ENCODE data around the gene SASH1. TPM values are rescaled to one million over a fixed set of nuclear protein-coding genes. Genes with fewer than 3 reads are reported as not detected.

Gene SASH1
- total RNA-seq, 1 experiment from 2014 or later, result 6.6 TPM

DNA sequence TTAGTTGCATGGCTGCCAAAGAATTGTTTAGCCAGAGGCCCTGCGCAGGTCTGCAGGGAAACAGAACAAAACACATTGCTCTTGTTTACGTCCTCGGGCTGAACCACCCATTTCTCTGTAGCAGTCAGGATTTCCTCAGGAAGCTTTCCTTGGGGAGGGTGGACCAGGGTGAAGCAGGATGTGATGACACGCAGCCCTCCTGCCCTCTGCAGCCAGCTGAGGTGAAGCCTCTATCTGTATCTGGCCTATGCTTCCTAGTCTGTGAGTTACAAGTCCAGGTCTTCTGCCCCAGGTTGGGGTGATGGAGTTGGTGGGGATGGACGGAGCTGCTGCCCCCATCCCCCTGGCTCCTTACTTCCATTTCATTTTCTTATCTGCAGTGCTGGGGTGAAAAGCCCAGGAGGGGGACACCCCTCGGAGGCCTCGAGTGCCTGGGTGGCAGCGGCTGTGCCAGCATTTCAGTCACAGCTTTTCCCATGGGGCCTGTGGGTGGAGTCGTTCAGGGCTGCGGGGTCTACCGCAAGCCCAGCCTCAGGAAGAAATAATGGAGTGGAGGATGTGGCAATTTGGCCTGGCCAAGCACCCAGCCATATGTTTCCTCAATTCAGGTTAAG, 24.9 kb downstream of the SASH1 start:
- no peaks in the 10 kb centered on the region for H3K27me3 ChIP-seq (ENCODE audit: control insufficient read depth, insufficient read depth, low read length)
- intact Hi-C loops (cut with micrococcal nuclease; ENCODE audit: unreplicated experiment) (no loop called here), in situ Hi-C loops (cut with HindIII; ENCODE audit: low pct_unique_long_range_greater_than_20kb, low sequenced_read_pairs) (no loop called here)
- H3K4me3 ChIP-seq (ENCODE audit: low read depth in 2 of 2, low read length in 2 of 2), result no peak overlapping the region
- no peak overlapping the region for H3K27ac ChIP-seq (ENCODE audit: low read length)
- no peaks in the 10 kb centered on the region for H3K36me3 ChIP-seq (ENCODE audit: control insufficient read depth, insufficient read depth, low read length)
- DNase-seq (ENCODE audit: low read depth, low spot score), result no peak
- POLR2A ChIA-PET, result no interaction called here
- CTCF ChIA-PET, result no interaction called here
- no peaks in the 10 kb centered on the region for H3K4me1 ChIP-seq (ENCODE audit: control insufficient read depth, insufficient read depth, low read length)
- no peak for TF ChIP-seq SIN3A (IDR thresholded peaks at IDR 0.05; ENCODE audit: borderline replicate concordance, insufficient read depth, low read depth, low read length)
- TF ChIP-seq POLR2AphosphoS5 (IDR thresholded peaks at IDR 0.05; ENCODE audit: low read depth, low read length), result no peak
- peak; percentile 68; the same call in 1 of the 2 replicates for ATAC-seq
- no peaks in the 10 kb centered on the region for H3K9me3 ChIP-seq (ENCODE audit: control insufficient read depth, insufficient read depth, low read depth, low read length)
- no TSS peak for BruUV-seq (replicated peaks)

DNA sequence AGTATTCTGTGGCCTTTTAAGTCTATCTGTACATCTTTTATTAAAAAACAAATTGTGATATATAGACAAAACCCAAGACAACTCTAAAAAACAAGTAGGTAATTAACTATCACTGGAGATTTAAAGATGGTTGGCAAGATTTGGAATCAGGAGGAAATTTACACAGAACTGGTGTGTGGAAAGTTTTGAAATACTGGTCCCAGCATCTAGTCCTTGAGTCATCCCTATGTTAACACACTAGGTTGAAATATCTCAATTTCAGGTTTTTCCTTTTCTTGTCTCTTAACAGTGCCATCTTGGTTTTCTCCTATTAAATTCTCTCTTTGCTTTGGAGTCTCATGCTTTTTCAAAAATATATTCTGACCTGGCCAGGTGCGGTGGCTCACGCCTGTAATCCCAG, 27.5 kb downstream of the SASH1 start:
- ChIA-PET POLR2A (no interaction called here), CTCF (no interaction called here)
- H3K27ac ChIP-seq (ENCODE audit: low read length), result no peak overlapping the region
- no peaks in the 10 kb centered on the region for H3K9me3 ChIP-seq (ENCODE audit: control insufficient read depth, insufficient read depth, low read depth, low read length)
- H3K4me3 ChIP-seq (ENCODE audit: low read depth in 2 of 2, low read length in 2 of 2), result no peak overlapping the region
- H3K4me1 ChIP-seq (ENCODE audit: control insufficient read depth, insufficient read depth, low read length), result no peaks in the 10 kb centered on the region
- no peak for DNase-seq (ENCODE audit: low read depth, low spot score)
- H3K27me3 ChIP-seq (ENCODE audit: control insufficient read depth, insufficient read depth, low read length), result no peaks in the 10 kb centered on the region
- in situ Hi-C loops (cut with HindIII; ENCODE audit: low pct_unique_long_range_greater_than_20kb, low sequenced_read_pairs) (no loop called here), intact Hi-C loops (cut with micrococcal nuclease; ENCODE audit: unreplicated experiment) (no loop called here)
- ATAC-seq, result no peak
- BruUV-seq (replicated peaks), result no TSS peak
- TF ChIP-seq, protein P1, sequence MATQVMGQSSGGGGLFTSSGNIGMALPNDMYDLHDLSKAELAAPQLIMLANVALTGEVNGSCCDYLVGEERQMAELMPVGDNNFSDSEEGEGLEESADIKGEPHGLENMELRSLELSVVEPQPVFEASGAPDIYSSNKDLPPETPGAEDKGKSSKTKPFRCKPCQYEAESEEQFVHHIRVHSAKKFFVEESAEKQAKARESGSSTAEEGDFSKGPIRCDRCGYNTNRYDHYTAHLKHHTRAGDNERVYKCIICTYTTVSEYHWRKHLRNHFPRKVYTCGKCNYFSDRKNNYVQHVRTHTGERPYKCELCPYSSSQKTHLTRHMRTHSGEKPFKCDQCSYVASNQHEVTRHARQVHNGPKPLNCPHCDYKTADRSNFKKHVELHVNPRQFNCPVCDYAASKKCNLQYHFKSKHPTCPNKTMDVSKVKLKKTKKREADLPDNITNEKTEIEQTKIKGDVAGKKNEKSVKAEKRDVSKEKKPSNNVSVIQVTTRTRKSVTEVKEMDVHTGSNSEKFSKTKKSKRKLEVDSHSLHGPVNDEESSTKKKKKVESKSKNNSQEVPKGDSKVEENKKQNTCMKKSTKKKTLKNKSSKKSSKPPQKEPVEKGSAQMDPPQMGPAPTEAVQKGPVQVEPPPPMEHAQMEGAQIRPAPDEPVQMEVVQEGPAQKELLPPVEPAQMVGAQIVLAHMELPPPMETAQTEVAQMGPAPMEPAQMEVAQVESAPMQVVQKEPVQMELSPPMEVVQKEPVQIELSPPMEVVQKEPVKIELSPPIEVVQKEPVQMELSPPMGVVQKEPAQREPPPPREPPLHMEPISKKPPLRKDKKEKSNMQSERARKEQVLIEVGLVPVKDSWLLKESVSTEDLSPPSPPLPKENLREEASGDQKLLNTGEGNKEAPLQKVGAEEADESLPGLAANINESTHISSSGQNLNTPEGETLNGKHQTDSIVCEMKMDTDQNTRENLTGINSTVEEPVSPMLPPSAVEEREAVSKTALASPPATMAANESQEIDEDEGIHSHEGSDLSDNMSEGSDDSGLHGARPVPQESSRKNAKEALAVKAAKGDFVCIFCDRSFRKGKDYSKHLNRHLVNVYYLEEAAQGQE (IDR thresholded peaks at IDR 0.05; ENCODE audit: insufficient read depth in 1 of 2, low read depth in 2 of 2, low read length in 1 of 2), result no peak
- TF ChIP-seq TCF7L2 (IDR thresholded peaks at IDR 0.05; ENCODE audit: low read depth, low read length) (no peak), POLR2AphosphoS5 (IDR thresholded peaks at IDR 0.05; ENCODE audit: low read depth, low read length) (no peak), SIN3A (IDR thresholded peaks at IDR 0.05; ENCODE audit: borderline replicate concordance, insufficient read depth, low read depth, low read length) (no peak)
- TF ChIP-seq, protein P2, sequence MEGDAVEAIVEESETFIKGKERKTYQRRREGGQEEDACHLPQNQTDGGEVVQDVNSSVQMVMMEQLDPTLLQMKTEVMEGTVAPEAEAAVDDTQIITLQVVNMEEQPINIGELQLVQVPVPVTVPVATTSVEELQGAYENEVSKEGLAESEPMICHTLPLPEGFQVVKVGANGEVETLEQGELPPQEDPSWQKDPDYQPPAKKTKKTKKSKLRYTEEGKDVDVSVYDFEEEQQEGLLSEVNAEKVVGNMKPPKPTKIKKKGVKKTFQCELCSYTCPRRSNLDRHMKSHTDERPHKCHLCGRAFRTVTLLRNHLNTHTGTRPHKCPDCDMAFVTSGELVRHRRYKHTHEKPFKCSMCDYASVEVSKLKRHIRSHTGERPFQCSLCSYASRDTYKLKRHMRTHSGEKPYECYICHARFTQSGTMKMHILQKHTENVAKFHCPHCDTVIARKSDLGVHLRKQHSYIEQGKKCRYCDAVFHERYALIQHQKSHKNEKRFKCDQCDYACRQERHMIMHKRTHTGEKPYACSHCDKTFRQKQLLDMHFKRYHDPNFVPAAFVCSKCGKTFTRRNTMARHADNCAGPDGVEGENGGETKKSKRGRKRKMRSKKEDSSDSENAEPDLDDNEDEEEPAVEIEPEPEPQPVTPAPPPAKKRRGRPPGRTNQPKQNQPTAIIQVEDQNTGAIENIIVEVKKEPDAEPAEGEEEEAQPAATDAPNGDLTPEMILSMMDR (IDR thresholded peaks at IDR 0.05), result no peak
- H3K36me3 ChIP-seq (ENCODE audit: control insufficient read depth, insufficient read depth, low read length), result no peaks in the 10 kb centered on the region

DNA sequence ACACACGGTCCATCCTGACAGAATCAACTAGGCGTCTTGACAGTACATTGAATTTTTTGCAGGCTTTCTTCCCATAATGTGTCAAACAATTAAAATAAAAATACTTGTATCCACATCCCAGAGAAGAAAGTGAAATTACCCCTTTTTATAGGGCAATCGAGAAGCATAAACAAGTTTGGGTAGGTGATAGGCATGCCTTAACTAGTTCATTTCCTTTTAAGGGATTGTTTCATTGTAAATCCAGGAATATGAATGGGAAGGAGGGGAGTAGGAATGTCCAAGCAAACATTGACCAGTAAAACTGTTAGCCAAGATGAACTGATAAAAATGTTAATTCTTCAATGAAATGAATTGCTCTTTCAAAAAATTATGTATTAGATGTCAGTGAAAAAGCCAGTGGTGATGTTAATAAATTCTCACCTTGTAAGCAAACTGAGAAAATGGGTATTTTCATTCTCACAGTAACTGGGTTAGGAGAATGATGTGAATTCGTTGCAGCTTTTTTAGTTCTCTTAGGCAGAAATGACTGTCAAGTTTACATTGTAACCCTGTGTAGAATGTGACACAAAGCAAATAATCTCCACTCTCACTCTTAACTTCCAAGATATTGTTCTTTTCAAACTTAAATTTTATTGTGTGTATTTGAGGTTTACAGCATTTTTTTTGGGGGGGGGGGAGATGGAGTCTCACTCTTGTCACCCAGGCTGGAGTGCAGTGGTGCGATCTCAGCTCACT, 31.6 kb downstream of the SASH1 start:
- no TSS peak for BruUV-seq (replicated peaks)
- intact Hi-C loops (cut with micrococcal nuclease; ENCODE audit: unreplicated experiment), result no loop called here
- Histone ChIP-seq H3K9me3 (ENCODE audit: control insufficient read depth, insufficient read depth, low read depth, low read length) (no peaks in the 10 kb centered on the region), H3K27me3 (ENCODE audit: control insufficient read depth, insufficient read depth, low read length) (no peaks in the 10 kb centered on the region), H3K27ac (ENCODE audit: low read length) (no peak overlapping the region), H3K36me3 (ENCODE audit: control insufficient read depth, insufficient read depth, low read length) (no peaks in the 10 kb centered on the region), H3K4me3 (ENCODE audit: low read depth in 2 of 2, low read length in 2 of 2) (no peak overlapping the region), H3K4me1 (ENCODE audit: control insufficient read depth, insufficient read depth, low read length) (no peaks in the 10 kb centered on the region)
- ATAC-seq (no peak), DNase-seq (ENCODE audit: low read depth, low spot score) (no peak)
- ChIA-PET POLR2A (no interaction called here), CTCF (no interaction called here)
- TF ChIP-seq POLR2AphosphoS5 (IDR thresholded peaks at IDR 0.05; ENCODE audit: low read depth, low read length) (no peak), TCF7L2 (IDR thresholded peaks at IDR 0.05; ENCODE audit: low read depth, low read length) (no peak), SIN3A (IDR thresholded peaks at IDR 0.05; ENCODE audit: borderline replicate concordance, insufficient read depth, low read depth, low read length) (no peak)
- TF ChIP-seq, protein P1 (IDR thresholded peaks at IDR 0.05; ENCODE audit: insufficient read depth in 1 of 2, low read depth in 2 of 2, low read length in 1 of 2), result no peak
- TF ChIP-seq, protein P2 (IDR thresholded peaks at IDR 0.05), result no peak
- in situ Hi-C loops (cut with HindIII; ENCODE audit: low pct_unique_long_range_greater_than_20kb, low sequenced_read_pairs), result no loop called here
